ENCODE data around the gene TMEM131. TPM values are rescaled to one million over a fixed set of nuclear protein-coding genes. Genes with fewer than 3 reads are reported as not detected.

The TMEM131 gene
- total and polyA plus RNA-seq, 3 donors from 2014 or later, result 35.0 to 54.8 (median 49.6) TPM

GRCh38 chr2:97749581-97749980 is 246.2 kb downstream of the TMEM131 start:
- Histone ChIP-seq H3K4me1 (no peaks in the 10 kb centered on the region), H3K27ac (no peak overlapping the region), H3K36me3 (ENCODE audit: low read depth, missing control alignments) (no peaks in the 10 kb centered on the region), H3K27me3 (no peaks in the 10 kb centered on the region), H3K9me3 (no peaks in the 10 kb centered on the region), H3K4me3 (no peak overlapping the region)
- DNase-seq, result no peak
- WGBS, 2 donors, result 68 to 70% methylated on average over 5 of the region's 5 CpGs
- intact Hi-C loops (cut with DNase I; ENCODE audit: low total_unique reads), result no loop called here
- TF ChIP-seq POLR2A (IDR thresholded peaks at IDR 0.05) (no peak), CTCF (IDR thresholded peaks at IDR 0.05) (no peak)

GRCh38 chr2:97747716-97748115 is 248.0 kb downstream of the TMEM131 start:
- WGBS, 2 donors, result 86 to 89% methylated on average over 4 of the region's 4 CpGs
- H3K4me3 ChIP-seq, result no peak overlapping the region
- no peaks in the 10 kb centered on the region for H3K36me3 ChIP-seq (ENCODE audit: low read depth, missing control alignments)
- H3K9me3 ChIP-seq, result no peaks in the 10 kb centered on the region
- H3K4me1 ChIP-seq, result no peaks in the 10 kb centered on the region
- no peak overlapping the region for H3K27ac ChIP-seq
- TF ChIP-seq CTCF (IDR thresholded peaks at IDR 0.05), result no peak
- TF ChIP-seq POLR2A (IDR thresholded peaks at IDR 0.05), result no peak
- intact Hi-C loops (cut with DNase I; ENCODE audit: low total_unique reads), result no loop called here
- DNase-seq, result no peak
- no peaks in the 10 kb centered on the region for H3K27me3 ChIP-seq

- H3K4me3 ChIP-seq, result no peak overlapping the region
- DNase-seq, result no peak
- WGBS, 2 donors, result 91 to 94% methylated on average over 3 of the region's 3 CpGs
- H3K36me3 ChIP-seq (ENCODE audit: low read depth, missing control alignments), result no peaks in the 10 kb centered on the region
- no peaks in the 10 kb centered on the region for H3K4me1 ChIP-seq
- H3K27me3 ChIP-seq, result no peaks in the 10 kb centered on the region
- intact Hi-C loops (cut with DNase I; ENCODE audit: low total_unique reads), result no loop called here
- no peaks in the 10 kb centered on the region for H3K9me3 ChIP-seq
- no peak for TF ChIP-seq CTCF (IDR thresholded peaks at IDR 0.05)
- no peak for TF ChIP-seq POLR2A (IDR thresholded peaks at IDR 0.05)
- no peak overlapping the region for H3K27ac ChIP-seq
These were observed 248.5 kb downstream of the TMEM131 start for GRCh38 chr2:97747285-97747684.

GRCh38 chr2:97745474-97746174 is 250.1 kb downstream of the TMEM131 start:
- intact Hi-C loops (cut with DNase I; ENCODE audit: low total_unique reads), result no loop called here
- no peak for DNase-seq

More at GRCh38 chr2:97745474-97746174, 250.1 kb downstream of the TMEM131 start:
- H3K27me3 ChIP-seq, result no peaks in the 10 kb centered on the region
- H3K4me1 ChIP-seq, result no peaks in the 10 kb centered on the region
- WGBS, 2 donors, result 73 to 81% methylated on average over 10 of the region's 10 CpGs
- no peak for TF ChIP-seq POLR2A (IDR thresholded peaks at IDR 0.05)
- TF ChIP-seq CTCF (IDR thresholded peaks at IDR 0.05), result no peak
- H3K4me3 ChIP-seq, result no peak overlapping the region
- H3K9me3 ChIP-seq, result no peaks in the 10 kb centered on the region
- no peaks in the 10 kb centered on the region for H3K36me3 ChIP-seq (ENCODE audit: low read depth, missing control alignments)
- no peak overlapping the region for H3K27ac ChIP-seq

Data from testis (tissue), 3 donors.